ENCODE results near the gene IL24. TPM values are rescaled to one million over a fixed set of nuclear protein-coding genes. Genes with fewer than 3 reads are reported as not detected.

Gene IL24
- total RNA-seq, 1 donor from 2014 or later, result not detected

DNA sequence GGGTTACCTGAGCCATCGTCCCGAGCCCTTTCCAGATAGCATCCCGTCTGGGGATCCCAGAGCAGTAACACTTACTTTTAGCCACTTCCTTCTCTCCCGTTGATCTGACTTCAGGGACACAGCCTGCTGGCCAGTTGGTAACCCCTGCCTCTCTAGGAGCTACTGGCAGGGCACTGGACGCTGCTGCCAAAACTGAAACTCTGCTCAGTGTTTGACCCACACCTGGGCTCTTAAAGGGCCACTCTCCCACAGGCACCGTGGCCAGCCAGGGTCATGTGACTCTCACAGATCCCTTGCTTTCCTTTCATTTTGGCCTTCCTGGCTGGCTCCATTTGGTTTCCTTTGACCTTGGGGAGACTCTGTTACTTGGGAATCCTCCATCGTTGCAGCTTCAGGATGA, 49.0 kb downstream of the IL24 start, which contains the start of gene PIGR:
PIGR (minus strand) TSS at position 206 of the 400 bp plus-strand sequence. CDS start 5,935 bp downstream, outside the sequence.
- Mint-ChIP-seq H3K4me3 (ENCODE audit: unreplicated experiment) (no peak within 1 kb of the TSS), H3K27me3 (ENCODE audit: unreplicated experiment) (peaks cover 21% of the 10 kb centered on the region), H3K27ac (ENCODE audit: unreplicated experiment) (no peak within 1 kb of the TSS), H3K4me1 (ENCODE audit: unreplicated experiment) (no peaks in the 10 kb centered on the region), H3K36me3 (ENCODE audit: unreplicated experiment) (no peaks in the 10 kb centered on the region), H3K9me3 (ENCODE audit: unreplicated experiment) (no peaks in the 10 kb centered on the region)
- DNase-seq (ENCODE audit: extremely low spot score, unreplicated experiment), result no peak
- TF ChIP-seq, protein P1, sequence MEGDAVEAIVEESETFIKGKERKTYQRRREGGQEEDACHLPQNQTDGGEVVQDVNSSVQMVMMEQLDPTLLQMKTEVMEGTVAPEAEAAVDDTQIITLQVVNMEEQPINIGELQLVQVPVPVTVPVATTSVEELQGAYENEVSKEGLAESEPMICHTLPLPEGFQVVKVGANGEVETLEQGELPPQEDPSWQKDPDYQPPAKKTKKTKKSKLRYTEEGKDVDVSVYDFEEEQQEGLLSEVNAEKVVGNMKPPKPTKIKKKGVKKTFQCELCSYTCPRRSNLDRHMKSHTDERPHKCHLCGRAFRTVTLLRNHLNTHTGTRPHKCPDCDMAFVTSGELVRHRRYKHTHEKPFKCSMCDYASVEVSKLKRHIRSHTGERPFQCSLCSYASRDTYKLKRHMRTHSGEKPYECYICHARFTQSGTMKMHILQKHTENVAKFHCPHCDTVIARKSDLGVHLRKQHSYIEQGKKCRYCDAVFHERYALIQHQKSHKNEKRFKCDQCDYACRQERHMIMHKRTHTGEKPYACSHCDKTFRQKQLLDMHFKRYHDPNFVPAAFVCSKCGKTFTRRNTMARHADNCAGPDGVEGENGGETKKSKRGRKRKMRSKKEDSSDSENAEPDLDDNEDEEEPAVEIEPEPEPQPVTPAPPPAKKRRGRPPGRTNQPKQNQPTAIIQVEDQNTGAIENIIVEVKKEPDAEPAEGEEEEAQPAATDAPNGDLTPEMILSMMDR (IDR thresholded peaks at IDR 0.05), result no peak

GRCh38 chr1:206947255-206947654, 50.0 kb downstream of the IL24 start:
- DNase-seq (ENCODE audit: extremely low spot score, unreplicated experiment), result no peak
- Mint-ChIP-seq H3K4me1 (ENCODE audit: unreplicated experiment) (no peaks in the 10 kb centered on the region), H3K27ac (ENCODE audit: unreplicated experiment) (no peak overlapping the region), H3K9me3 (ENCODE audit: unreplicated experiment) (no peaks in the 10 kb centered on the region), H3K27me3 (ENCODE audit: unreplicated experiment) (peaks cover 21% of the 10 kb centered on the region), H3K4me3 (ENCODE audit: unreplicated experiment) (no peak overlapping the region), H3K36me3 (ENCODE audit: unreplicated experiment) (no peaks in the 10 kb centered on the region)
- TF ChIP-seq, protein P1 (IDR thresholded peaks at IDR 0.05), result no peak

- Mint-ChIP-seq H3K27me3 (ENCODE audit: unreplicated experiment) (peaks cover 12% of the 10 kb centered on the region), H3K4me1 (ENCODE audit: unreplicated experiment) (no peaks in the 10 kb centered on the region), H3K9me3 (ENCODE audit: unreplicated experiment) (no peaks in the 10 kb centered on the region), H3K36me3 (ENCODE audit: unreplicated experiment) (no peaks in the 10 kb centered on the region), H3K27ac (ENCODE audit: unreplicated experiment) (no peak overlapping the region), H3K4me3 (ENCODE audit: unreplicated experiment) (no peak overlapping the region)
- TF ChIP-seq, protein P1 (IDR thresholded peaks at IDR 0.05), result no peak
- no peak for DNase-seq (ENCODE audit: extremely low spot score, unreplicated experiment)
Observed at GRCh38 chr1:206949208-206949607, 52.0 kb downstream of the IL24 start.

DNA sequence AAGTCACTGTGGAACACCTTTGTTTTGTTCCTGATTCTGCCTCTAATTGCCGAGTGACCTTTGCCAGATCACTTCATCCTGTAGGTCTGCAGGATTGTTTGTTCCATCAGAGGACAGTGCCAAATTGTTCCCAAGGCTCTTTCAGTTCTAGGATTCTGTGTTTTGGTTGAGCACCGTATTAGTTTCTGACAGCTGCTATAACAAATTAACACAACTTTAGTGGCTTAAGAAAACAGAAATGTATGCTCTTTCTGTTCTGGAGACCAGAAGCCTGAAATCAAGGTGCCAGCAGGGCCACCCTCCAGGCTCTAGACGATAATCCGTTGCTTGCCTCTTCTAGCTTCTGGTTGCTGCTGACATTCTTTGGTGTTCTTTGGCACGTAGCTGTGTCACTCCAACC, 52.4 kb downstream of the IL24 start:
- Mint-ChIP-seq H3K36me3 (ENCODE audit: unreplicated experiment) (no peaks in the 10 kb centered on the region), H3K9me3 (ENCODE audit: unreplicated experiment) (no peaks in the 10 kb centered on the region), H3K27me3 (ENCODE audit: unreplicated experiment) (peaks cover 12% of the 10 kb centered on the region), H3K27ac (ENCODE audit: unreplicated experiment) (no peak overlapping the region), H3K4me3 (ENCODE audit: unreplicated experiment) (no peak overlapping the region), H3K4me1 (ENCODE audit: unreplicated experiment) (no peaks in the 10 kb centered on the region)
- TF ChIP-seq, protein P1 (IDR thresholded peaks at IDR 0.05), result no peak
- DNase-seq (ENCODE audit: extremely low spot score, unreplicated experiment), result no peak

- Mint-ChIP-seq H3K27ac (ENCODE audit: unreplicated experiment) (no peak overlapping the region), H3K4me3 (ENCODE audit: unreplicated experiment) (no peak overlapping the region), H3K9me3 (ENCODE audit: unreplicated experiment) (no peaks in the 10 kb centered on the region), H3K4me1 (ENCODE audit: unreplicated experiment) (no peaks in the 10 kb centered on the region), H3K27me3 (ENCODE audit: unreplicated experiment) (peaks cover 10% of the 10 kb centered on the region), H3K36me3 (ENCODE audit: unreplicated experiment) (no peaks in the 10 kb centered on the region)
- TF ChIP-seq, protein P1 (IDR thresholded peaks at IDR 0.05), result no peak
- DNase-seq (ENCODE audit: extremely low spot score, unreplicated experiment), result no peak
Observed at GRCh38 chr1:206951318-206952100, 54.3 kb downstream of the IL24 start.
